Endothelial cell of umbilical vein (primary cell): ENCODE results near the gene BLOC1S3.

Experiments used
- CTCF ChIP-seq, 2 donors: IDR thresholded peaks; 1 replicate in 1 of 2; 2 replicates in 1 of 2; pipeline ENCODE4 v1.5.1; 2011; ENCODE audit warnings: low read length in 2 of 2, mild to moderate bottlenecking in 2 of 2, moderate library complexity in 2 of 2, control low read depth in 1 of 2, inconsistent platforms in 1 of 2, low read depth in 1 of 2; ENCODE audit not compliant: insufficient read depth in 1 of 2; ENCODE audit errors: extremely low read depth in 1 of 2
- FOS ChIP-seq: IDR thresholded peaks from 2 replicates; pipeline ENCODE4 v1.6.1; 2011; ENCODE audit warnings: mild to moderate bottlenecking, low read length, moderate library complexity, borderline replicate concordance; ENCODE audit not compliant: insufficient read depth
- GATA2 ChIP-seq: IDR thresholded peaks from 2 replicates; pipeline ENCODE4 v1.7.0; 2011; ENCODE audit warnings: low read depth, mild to moderate bottlenecking, moderate library complexity, mixed read lengths, low read length; ENCODE audit not compliant: insufficient read length, insufficient read depth
- MYC ChIP-seq: IDR thresholded peaks from one replicate; pipeline ENCODE4 v1.6.1; 2011; ENCODE audit warnings: mild to moderate bottlenecking, low read depth, low read length
- POLR2A ChIP-seq: IDR thresholded peaks from 2 replicates; pipeline ENCODE4 v1.6.1; 2012; ENCODE audit warnings: low read depth, mild to moderate bottlenecking, control low read depth, low read length
- POLR2AphosphoS5 ChIP-seq: IDR thresholded peaks from 2 replicates; pipeline ENCODE4 v1.6.1; 2012; ENCODE audit warnings: low read depth, mild to moderate bottlenecking, control low read depth, low read length, moderate library complexity; ENCODE audit not compliant: insufficient read depth
- TF ChIP-seq, protein P1 (sequence below): IDR thresholded peaks from 2 replicates; pipeline ENCODE4 v1.6.1; 2011; ENCODE audit not compliant: insufficient read depth, insufficient read length

DNA sequence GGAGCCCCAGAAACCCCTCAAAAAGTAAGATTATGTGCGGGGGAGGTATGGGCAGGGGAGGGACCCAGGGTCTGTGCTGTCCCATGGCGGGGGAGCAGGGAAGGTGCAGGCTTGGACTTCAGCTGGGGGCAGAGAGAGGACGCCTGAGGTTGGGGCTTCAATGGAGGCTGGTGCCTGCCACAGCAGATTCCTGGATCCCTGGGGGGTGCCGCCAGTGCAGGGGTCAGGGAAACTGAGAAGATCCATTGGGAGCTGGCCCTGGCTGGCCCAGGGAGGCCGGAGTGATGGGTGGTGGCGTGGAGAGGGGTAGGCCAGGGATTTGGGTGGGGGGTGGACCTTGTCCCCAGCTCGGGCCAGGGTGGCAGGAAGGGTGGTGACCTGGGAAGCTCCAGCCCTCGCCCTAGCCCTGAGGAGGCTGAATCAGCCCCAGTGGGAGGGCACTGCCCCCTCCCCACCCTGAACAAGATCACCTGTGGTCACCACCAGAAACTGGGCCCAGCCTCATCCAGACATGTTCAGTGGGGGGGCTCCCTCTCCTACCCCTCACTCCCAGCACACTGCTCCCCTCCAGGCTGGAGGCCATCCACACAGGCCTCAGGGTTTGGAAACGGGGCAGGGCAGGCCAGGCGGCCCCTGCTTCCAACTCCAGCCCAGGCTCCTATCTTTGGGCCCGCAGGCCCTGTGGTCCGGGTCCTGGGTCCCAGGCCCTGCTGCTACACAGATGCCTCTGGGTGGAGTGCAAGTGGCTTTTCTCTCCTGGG is 19.2 kb upstream of the BLOC1S3 start:
- TF ChIP-seq CTCF (IDR thresholded peaks at IDR 0.05; ENCODE audit: extremely low read depth in 1 of 2, insufficient read depth in 1 of 2, low read depth in 1 of 2, low read length in 2 of 2) (no peak), FOS (no peak), GATA2 (no peak), POLR2A (no peak), POLR2AphosphoS5 (no peak), MYC (no peak)
- TF ChIP-seq, protein P1, sequence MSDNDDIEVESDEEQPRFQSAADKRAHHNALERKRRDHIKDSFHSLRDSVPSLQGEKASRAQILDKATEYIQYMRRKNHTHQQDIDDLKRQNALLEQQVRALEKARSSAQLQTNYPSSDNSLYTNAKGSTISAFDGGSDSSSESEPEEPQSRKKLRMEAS = no peak
